Activated CD8-positive, alpha-beta memory T cell treated with anti-CD3 and anti-CD28 coated beads for 4 hours (primary cell): Measurements from ENCODE around the gene KDM1B.
"Not testable (repeated sequence)": the region's sequence is repeated elsewhere in the genome, so short reads cannot be mapped to it uniquely, and the experiment has no call there.

Experiments used
- DNase-seq, 2 donors: peaks; one replicate each; pipeline ENCODE4 v3.0.0-alpha.2; 2020; ENCODE audit warnings: low read depth in 2 of 2

KDM1B gene

GRCh38 chr6:18155150-18155863 lies at the start of gene KDM1B:
Gene KDM1B, plus strand, starts transcription at chr6:18155422. Its CDS starts 4,474 bp downstream, at chr6:18159896.
- DNase-seq: peak; percentile 97 to 98

DNA sequence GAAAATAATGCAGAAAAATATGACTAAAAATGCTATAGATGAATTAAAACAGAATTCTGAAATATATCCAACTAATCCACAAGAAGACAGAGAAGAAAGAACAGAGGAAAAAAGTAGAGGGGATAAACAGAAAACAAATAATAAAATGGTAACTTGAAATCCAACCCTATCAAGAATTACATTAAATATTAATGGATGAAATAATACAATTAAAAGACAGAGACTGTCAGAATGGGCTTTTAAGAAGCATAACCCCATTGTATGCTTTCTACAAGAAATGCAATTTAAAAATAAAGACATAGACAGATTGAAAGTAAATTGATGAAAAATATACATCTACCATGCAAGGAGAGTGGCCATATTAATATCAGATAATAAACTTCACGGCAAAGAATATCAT lies 48.2 kb upstream of the KDM1B start:
- DNase-seq: no peak

GRCh38 chr6:18110162-18110561 lies 45.1 kb upstream of the KDM1B start:
- no peak for DNase-seq

DNA sequence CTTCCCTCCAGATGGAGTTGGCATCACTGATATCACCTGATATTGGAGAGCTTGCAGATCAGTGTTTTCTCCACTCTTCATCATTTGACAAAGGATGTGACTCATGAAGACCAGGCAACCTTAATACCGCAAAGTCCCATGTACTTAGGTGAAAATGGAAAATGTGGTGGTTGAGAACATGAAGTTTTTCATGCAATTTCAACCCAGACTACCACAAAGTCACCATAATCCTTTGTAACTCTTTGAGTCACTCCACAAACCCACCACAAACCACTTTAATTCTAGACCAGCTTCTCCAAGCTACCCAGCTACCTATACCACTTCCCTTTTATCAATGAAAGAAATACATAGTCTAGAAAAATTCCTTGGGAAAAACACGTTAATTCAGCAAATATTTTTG lies 39.9 kb upstream of the KDM1B start:
- no peak for DNase-seq

DNA sequence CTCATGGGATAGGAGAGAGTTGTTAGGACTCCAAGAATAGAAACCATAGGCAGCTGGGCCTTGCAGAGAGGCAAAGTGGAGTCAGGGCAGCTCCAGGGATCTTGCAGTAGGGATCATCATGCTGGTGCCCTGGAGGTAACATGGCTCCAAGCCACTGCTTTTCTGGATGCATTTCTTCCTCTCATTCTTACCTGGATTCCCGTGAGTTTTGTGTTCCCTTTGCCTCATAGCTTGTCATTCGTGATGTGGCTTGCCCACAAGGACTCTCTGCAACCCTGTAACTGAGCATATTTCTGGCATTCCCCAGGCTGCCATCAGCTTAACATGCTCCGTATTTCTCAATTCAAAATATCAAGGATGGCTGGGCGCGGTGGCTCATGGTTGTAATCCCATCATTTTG lies 38.1 kb upstream of the KDM1B start:
- no peak for DNase-seq

DNA sequence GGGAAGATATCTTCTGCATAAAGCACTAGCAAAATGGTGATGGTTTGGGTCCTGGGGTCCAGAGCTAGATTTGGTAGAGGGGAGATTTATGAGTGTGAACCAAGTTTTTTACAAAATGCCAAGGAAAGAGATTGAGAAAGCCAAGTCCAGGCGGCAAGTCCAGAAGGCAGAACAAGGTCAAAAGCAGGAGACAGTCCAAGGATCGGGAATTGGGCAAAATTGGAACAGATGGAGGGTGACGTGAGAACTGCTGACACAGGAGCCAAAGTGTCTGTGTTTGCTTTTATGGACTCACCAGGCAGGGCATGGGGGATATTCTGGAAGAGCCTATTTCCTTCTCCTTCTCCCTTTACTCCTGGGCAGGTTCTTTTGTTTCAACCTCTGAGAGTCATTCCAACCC lies 36.9 kb upstream of the KDM1B start:
- no peak for DNase-seq

- DNase-seq: no peak
Observed at GRCh38 chr6:18119236-18119635, 36.0 kb upstream of the KDM1B start.

DNA sequence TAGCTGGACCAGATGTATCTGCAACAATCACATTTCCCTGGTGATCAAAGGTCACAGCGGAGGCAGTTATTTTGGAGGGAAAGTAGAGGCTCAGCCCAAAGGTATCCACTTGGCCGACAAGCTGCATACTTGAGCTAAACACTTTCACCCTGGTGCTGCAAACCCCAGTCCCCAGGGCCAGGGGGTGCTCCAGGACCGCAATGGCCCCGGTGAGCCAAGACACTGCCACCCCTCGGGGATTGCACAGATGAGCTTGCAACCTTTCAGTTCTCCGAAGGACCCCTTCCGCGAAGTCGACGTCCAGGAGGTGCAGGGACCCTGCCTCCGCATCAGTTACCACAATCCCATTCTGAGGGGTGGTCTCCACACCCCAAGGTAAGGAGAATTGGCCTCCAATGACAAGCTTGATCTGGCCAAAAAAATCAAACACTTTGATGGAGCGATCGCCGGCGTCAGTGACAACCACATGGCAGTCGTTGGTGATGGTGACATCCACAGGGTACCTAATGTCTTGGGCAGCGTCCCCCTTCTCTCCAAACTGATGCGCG lies 33.6 kb upstream of the KDM1B start:
- DNase-seq: no peak

GRCh38 chr6:18122128-18123093 lies 32.8 kb upstream of the KDM1B start, which contains the start of gene NHLRC1:
Gene NHLRC1, minus strand, starts transcription at chr6:18122677. Its CDS starts 71 bp downstream, at chr6:18122606.
- peak; percentile 39 to 41 for DNase-seq

DNA sequence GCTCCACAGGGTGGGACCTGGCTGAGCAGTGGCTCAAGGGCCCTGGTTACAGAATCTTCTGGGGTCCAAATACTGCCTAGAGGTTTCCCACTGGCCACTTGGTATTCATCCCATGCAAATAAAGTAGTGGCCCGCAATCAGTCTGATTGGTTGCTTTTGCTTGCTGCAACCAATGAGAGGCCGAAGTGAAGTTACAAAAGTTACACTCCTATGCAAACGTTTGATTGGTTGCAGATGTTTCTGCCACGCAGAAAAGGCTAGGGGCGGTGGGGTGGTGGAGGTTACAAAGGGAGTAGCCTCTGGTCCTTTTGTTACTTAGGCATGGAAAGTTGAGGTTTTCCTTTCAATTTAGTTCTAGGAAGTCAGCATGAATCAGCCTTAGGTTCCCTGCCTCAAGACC lies 29.1 kb upstream of the KDM1B start:
- no peak for DNase-seq

GRCh38 chr6:18132346-18132745 lies 22.9 kb upstream of the KDM1B start:
- DNase-seq: no peak

GRCh38 chr6:18135171-18135570 lies 20.1 kb upstream of the KDM1B start:
- DNase-seq: no peak

- DNase-seq: no peak
Observed at GRCh38 chr6:18136260-18136659, 19.0 kb upstream of the KDM1B start.

- no peak for DNase-seq
Observed at GRCh38 chr6:18138906-18139305, 16.3 kb upstream of the KDM1B start.

DNA sequence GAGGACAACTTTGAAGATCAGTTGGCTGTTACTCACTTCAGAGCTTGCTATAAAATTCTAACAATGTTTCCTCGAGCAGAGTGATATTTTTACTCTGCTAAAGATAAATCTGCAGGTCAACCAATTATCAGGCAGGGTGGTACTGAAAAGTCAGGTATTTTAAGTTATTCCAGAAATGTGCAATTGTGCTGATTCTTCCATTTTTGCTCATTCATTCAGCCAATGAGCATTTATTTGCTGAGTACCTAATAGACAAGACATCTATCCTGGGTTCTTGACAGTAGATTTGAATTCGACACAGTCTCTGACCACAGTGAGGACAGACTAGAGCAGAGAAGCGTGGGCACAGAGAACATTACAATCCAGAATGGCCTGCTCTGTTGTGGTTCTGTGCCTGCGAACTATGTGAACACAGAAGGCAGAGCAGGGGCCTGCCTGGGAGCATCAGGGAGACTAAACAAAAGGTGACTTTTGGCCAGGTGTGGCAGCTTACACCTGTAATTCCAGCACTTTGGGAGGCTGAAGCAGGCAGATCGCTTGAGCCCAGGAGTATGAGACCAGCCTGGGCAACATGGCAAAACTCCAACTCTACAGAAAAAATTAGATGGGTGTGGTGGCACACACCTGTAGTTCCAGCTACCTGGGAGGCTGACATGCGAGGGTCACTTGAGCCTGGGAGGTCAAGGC lies 15.1 kb upstream of the KDM1B start:
- DNase-seq: no peak

- DNase-seq: no peak
Observed at GRCh38 chr6:18141805-18142590, 13.2 kb upstream of the KDM1B start.

GRCh38 chr6:18142591-18142861 lies 12.7 kb upstream of the KDM1B start:
- no peak for DNase-seq

DNA sequence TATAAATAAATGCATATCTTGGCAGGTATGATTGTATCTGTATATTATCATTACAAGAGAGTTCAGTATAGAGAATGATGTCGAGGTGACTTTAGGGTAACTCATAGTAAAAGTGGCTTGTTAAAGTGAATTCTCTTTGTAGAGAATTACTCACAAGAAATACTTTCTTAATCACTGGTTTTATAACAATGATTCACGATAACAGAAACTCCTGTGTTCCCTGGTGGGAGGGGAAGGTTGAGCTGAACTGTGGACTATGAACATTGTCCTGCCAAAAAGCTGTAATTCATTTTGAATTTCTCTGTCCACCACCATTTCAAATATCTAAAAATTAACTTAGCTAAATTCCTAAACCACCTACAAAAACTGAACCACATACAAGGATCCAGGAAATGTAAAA lies 8.1 kb upstream of the KDM1B start:
- DNase-seq: no peak

DNA sequence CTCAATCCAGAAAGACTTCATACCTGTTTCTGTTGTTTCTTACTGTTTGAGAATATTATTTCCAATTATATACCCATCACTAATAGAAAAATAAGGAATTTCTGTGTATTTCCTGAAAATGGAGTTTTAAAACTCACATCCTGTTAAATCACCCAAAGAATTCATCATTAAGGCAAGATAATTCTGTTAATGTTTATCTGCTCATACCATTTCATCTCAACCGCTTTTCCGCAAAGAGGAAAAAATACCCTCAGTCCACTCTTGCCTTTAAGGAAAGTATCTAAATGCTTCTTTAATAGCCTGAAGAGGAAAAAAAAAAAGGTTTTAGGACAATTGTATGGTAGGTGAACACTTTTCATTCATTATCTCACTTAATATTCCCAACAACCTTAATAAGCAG lies 7.6 kb upstream of the KDM1B start:
- no peak for DNase-seq

DNA sequence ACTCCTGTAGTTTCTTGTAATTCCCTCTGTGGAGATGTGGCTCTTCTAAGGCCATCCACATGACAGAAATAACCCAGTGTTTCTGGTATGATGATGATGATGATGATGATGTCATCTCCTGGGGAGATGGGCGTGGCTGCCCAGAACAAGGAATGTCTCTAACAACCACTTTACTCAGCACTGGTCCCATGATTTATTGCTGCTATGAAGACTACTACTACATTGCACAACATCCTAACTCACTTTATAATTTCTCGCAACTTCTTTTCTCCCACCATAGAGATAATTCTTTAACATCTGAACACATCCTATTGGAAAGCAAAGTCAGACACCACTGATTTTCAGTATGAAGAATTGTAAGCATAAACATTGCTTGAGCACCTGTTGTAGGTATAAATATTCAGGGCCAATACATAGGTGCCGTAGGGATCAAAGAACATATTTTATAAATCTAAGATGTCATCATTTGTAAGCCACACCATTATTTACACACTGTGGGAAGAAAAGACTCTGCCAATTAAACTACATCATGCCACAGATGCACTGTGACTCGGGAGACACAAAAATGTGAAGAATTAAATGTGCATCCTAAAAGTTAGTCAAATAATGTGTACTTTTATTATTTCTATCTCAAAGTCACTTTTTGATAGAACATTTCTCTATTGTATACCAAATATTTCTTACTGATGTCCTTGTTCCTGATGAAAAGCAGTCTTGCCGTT lies 6.8 kb upstream of the KDM1B start:
- no peak for DNase-seq

GRCh38 chr6:18151391-18151790 lies 3.8 kb upstream of the KDM1B start:
- DNase-seq: not testable (repeated sequence)
